Ammon's horn (tissue), 1 donor: ENCODE data around the gene PARD6G.

Experiments
- DNase-seq: peaks from one replicate; pipeline ENCODE4 v3.0.0-alpha.2; 2016; ENCODE audit warnings: low spot score

PARD6G gene

DNA sequence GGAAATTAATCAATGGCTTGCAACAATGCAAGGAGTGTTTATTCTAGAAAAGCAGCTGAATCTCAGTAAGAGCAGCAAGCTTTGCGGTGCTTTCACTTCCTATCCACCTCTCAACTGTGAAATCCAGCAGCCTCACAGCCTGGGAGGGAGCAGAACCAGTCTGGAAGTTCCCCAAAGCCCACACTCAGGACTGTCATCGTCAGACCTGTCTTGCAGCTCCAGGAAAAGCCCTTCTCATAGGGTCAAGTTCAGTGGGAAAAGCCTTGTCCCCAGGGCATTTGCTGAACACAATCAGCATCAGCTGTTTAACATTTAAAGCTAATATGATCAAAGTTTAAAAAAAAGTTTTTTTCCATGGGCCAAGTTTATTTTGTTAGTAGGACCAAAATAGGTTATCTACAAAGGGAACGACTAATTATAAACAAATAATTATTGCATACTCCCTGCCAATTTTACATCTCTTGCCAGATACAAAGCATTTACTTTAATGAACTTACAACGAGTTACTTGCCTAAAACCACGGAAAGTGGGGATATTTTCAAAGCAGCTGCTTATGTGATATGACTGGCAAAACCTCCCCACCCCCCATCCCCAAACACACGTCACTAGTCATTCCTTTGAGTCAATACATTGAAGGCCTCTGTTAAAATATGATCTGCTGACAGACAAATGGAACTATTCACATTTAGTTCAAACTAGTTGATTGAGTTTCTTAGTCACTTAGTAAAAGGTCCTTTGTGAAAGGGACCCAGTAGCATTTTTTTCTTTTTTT lies 36.8 kb downstream of the PARD6G start:
- peak; percentile 39 for DNase-seq

DNA sequence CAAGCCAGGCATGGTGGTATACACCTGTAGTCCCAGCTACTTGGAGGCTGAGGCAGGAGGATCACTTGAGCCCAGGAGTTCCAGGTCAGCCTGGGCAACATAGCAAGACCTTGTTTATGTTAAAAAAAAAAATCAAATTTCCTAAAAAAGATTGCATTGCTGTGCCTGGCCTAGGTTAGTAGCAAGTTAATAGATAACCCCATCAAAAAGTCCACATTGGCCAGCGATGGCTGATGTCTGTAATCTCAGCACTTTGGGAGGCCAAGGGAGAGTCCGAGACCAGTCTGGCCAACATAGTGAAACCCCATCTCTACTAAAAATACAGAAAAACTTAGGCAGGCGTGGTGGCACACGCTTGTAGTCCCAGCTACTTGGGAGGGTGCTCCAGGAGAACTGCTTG lies 38.7 kb downstream of the PARD6G start:
- DNase-seq: no peak

DNA sequence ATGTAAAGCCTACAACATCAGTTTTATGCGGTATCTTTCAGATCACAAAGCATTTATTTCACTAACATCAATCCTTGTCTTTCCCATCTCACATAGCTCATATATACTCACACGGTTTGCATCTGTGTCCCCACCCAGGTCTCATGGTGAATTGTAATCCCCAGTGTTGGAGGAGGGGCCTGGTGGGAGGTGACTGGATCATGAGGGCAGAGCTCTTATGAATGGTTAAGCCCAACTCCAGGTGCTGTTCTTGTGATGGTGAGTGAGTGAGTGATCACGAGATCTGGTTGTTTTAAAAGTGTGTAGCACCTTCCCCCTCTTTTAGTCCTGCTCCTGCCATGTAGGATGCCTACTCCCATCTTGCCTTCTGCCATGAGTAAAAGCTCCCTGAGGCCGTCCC lies 42.0 kb downstream of the PARD6G start:
- DNase-seq: no peak

DNA sequence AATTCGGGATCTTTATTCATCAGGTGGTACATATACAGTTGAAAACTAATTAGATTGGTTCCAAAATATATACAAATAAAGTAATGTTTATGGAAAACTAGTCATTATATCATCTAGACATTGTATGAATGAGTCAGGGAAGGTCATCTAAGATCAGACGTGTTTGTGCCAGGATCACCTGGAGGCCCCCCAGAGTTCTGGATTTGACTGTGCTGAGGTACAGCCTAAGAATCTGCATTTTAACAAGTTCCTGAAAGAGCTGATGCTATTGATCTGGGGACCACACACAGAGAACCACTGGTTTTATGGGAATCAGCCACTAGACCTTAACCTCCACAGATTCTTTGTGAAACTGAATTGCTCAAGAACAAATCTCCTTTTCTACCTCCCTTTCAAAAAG lies 43.2 kb downstream of the PARD6G start:
- DNase-seq: no peak

DNA sequence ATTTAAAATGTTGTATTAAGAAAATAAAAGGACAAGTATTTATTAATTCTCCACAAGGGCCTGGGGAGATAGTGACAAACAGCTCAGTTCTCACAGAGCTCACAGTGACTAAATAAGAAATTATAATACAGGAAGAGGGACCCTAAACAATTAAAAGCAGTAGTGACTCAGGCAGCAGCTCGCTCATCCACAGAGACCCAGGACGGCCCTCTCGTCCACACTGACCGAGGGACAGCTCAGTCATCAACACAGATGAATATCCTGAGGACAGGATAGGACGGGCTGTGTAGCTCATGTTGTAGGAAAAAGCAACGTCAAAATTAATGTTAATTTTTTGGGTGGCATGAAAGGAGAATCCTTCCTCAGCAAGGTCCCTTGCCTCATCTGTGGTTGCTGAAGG lies 44.1 kb downstream of the PARD6G start:
- no peak for DNase-seq

DNA sequence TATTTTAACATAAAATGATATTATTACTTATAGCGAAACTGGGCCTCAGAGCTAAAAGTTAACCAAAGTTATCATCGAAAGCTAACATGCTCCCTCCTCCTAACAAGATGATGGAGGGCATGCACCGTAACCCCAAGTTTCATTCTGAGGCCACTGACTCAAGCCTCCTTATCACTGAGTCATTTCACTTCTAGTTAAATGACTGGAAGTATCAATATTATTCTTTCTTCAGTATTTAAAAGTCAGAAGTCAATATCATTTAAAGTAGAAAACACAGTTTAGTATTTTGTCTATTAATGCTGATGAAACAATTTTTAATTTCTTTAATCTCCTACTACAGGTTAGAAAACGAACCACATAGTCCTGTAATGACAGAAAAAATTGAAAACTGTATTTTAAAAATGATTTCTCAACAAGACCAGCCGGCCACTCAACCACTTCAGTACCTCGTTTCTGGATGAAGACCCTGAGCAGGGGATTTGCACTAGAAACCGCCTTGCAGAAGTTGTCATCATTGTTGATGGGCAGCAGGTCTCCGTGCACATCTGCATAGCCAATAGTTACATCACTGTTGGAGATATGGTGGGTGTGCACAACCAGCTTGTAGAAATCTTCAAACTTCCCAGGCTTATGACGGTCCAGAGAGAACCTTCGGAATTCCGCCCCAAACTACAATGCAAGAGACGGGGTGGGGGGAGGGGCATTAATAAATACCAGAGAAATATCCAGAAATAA lies 44.9 kb downstream of the PARD6G start:
- no peak for DNase-seq

DNA sequence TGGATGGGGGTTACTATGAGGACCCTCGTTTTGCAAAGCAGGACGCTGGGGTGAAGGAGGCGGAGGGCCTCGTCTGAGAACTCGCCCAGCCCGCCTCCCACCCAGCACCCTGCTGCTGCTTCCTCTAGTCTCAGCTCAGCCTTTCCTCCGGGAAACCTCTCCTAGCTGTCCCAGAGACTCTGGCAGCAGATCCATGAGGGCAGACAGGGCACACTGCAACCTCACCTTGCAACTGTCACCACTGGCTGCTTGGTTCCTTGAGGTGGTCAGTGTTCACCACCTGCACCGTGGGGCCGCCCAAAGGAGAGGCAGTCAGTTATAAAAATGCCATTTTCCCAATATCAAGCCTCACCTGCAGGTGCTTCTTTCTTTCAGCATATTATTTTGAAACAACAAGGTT lies 45.6 kb downstream of the PARD6G start:
- no peak for DNase-seq

DNA sequence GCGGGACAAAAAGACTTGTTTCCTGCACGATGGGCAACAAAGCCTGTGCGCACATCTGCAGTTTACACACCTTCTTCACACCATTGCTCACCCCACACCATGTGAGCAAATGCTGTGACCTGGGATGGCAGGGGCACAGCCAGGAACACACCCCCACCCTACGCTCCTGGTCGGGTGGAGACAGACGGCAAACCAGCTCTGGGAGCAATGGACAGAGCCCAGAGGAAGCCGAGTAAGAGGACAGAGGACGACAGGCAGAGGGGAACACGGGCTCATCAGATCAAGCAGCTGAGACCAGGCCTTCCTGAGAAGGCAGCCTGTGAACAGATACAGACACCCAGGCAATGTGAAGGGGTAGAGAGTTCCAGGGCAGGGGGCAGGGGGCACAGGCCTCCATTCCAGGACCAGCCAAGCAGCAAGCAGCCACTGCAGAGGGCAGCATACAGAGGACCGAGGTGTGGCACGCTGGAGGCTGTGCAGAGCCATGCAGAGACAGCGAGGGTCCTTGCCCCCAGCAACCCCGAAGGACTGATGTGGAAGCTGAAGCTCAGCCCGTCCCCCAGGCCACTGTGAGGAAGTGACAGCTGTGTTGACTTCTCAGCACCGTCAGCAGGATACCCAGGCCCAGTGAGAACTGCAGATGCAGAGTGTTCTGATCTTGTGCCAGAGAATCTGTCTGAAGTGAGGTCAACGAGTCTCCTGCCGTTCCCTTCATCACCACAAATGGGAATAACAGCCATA lies 46.2 kb downstream of the PARD6G start:
- DNase-seq: no peak

DNA sequence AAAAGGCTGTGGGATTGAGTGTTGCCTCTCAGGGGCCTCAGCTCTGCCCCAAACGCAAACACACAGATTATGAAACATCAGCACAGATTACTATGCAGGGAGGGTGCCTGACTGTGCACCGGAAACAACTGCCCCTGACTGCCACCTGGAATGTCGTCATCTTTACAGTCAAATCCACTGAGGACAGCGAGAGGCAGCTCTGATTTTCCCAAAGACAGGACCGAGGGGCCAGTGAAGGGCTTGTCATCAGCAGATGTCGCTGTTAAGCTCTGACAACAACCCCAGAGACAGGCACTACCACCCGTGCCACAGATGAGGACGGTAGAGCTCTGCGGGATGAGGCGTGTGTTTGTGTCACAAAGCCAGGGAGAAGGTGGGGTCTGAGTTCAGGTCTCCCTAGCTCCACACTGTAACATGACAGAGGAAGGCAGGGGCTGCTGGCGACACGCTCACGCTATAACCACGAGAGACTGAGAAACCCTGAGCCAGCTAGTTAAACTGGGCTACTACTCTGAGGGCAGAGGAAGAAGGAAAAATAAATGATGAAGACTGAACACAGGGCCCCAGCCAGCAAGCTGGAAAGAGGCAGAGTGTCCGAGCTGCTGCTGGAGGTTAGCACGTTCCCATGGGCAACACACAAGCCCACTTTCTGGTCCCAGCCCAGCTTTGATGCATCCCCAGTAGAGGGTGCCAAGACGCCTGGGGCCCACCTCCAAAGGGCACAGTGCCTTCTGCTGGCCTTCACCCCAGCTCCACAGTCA lies 47.0 kb downstream of the PARD6G start:
- peak; percentile 89 for DNase-seq

DNA sequence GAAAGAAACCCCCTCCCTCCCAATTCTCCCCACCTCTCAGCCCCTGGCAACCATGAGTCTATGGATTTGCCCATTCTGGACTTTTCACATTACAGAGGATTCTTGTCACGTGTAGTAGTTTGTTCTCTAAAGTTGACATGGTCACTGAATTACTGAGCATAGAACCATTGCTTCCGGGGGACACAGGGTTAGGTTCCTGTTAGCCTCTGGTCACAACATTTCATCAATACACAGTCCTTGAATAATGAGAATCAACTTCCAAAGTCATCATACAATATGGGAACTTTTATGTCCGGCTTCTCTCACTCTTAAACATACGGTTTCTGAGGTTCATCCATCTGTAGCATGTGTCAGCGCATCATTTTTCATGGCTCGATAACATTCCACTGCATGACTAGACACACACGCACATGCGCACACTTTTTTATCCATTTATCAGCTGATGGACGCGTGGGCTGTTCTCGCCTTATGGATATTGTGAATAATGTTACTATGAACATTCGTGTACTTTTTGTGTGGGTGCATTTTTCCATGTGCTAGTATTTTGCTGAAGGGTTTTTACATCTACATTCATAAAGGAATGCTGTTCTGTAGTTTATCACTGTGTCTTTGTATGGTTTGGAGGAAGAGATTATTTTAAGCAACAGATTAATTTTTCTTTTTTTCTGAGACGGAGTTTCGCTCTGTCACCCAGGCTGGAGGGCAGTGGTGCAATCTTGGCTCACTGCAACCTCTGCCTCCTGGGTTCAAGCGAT lies 48.1 kb downstream of the PARD6G start:
- DNase-seq: no peak

DNA sequence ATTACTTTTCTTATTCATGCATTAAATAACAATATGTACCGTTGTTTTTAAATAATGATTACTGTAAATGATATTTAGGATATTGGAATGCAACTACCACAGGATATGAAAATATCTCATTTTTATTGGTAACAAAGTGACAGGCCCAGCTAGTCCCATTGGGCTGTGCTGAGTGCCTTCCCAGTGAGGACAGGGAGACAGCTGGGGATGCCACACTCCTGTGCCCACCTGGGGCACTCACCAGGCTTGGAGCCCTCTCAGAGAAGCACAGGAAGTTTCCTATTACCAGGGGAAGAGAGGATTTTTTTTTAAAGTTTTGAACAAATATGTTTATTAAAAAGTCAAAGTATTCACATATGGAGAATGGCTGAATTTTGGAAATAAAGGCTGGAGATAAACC lies 48.9 kb downstream of the PARD6G start:
- no peak for DNase-seq

DNA sequence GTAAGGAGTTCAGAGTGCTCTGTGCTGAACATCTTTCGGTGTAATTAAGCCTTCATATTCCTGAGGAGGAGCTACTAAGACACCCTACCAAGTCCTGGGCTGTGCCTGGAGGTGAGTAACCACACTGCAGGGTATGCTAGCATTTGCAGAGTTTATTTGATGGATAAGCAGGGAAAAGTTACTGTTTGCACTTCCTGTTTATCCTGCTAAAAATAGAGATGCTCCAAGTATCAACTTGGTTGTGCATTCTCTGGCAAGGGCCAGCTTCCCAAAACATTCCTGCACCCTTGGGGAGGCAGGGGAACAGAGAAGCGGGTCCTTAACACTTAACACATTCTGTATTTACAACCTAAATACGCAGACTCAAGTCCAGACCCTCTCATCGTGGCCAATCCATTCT lies 49.8 kb downstream of the PARD6G start:
- DNase-seq: no peak

DNA sequence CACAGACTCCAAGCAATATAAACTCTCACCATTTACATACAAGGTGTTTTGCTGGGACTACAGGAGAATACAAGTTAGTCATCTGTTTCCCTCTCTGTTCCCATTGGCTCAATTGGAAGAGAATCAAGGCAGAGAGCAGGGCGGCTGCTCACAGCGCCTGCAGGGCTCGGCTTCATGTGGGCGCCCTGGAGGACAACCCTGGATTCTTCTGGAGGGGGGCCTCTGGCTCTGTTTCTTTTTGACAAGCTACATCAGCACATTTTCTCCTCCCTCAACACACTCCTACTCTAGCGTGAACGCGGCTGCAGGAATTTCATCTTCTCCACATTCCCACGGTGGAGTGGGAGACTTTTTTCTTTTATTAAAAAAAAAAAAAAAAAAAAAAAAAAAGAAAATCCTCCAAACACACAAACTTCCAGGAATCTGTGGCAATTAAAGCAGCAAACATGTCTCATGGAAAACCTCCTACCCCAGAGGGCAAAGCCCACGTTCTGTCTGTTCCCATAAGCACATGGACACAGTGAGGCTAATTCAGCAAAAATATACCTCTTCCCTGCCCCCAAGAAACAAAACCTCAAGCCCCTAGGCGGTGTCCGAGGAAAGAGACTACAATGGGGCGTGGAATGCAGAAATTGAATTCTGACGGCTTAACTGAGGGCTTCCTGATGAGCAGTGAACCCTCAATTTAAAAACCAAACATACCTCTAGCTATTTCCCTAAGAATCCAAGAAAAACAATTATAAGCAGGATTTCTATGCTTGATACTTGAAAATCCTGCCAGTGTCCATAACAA lies 50.6 kb downstream of the PARD6G start:
- DNase-seq: no peak

DNA sequence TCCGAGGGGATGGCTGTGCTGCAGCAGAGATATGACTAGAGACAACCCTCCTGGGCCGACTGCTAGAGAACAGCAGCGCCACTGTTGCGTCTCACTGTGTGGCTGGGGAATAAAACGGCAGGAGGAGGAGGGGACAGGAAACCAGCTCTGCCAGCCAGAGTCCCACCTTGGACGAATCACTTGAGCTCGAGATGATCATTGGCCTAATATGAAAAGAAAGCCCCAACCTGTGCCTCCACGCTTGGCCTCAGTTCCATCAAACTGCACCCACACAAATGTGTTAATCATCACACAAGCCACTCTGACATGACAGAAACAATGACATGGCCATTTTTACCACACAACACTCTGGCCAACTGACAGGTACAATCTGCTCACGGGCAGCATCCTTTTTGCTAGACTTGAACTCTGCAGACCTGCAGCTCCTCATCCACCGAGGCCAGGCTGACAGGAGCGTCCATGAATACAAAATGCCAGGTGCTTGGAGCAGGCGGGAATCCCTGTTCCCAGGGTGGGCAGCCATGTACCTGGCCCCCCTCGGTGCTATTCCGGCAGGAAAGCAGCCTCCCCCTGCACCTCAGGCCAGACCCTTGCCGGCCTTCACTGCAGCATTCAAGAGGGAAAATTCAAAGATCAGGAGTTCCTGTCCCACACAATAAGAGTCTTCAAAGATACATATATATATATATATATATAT lies 52.3 kb downstream of the PARD6G start:
- DNase-seq: no peak

DNA sequence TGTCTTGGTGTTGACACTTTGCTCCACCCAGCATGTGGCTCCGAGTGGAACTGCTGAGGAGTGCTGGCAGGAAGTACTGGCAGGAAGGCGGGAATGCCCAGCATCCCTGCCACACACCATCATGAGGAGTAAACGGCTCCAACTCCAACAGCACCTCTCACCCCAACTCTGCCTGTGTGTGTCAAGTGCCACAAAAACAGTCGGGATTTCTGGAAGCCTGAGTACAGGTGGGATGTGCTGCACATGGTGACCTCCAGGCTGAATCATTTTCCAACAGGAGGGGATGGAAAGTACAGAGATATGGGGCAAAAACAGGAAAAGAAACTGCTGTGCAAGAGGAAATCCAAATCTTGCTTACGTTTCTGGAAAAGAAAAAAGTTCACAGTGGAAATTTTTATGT lies 53.6 kb downstream of the PARD6G start:
- no peak for DNase-seq

DNA sequence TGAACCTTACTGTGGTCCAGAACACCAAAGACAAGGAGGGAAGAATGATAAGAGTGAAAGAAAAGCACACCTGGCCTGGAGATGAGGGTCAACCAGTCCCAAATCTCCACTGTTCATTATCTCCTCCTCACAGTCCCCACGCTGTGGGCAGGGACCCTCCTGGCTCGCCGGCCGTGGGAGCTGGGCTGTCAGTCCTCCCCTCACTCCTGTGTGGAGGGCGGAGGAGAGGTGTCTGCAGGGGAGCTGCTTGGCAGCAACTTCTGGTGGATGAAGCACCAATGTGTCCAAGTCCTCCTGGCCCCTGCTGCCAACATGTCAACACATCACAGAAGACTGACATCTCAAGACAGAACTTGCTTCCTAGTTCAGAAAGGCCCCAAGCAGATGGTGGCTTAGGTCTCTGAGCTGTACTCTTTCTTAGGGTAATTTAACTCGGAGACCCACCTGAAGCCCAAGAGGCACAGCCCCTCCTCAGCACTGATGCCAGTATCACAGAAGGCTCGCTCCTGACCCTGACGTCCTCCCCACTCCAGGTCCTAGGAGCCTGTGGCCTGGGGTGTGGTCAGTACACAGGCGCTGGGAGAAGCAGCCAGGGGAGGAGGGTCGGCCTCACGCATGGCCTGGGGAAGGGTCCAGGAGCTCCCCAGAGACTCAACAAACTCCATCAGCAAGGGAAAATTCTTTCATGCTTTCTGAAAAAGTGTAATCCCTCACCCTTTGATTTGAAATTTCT lies 54.5 kb downstream of the PARD6G start:
- DNase-seq: no peak

DNA sequence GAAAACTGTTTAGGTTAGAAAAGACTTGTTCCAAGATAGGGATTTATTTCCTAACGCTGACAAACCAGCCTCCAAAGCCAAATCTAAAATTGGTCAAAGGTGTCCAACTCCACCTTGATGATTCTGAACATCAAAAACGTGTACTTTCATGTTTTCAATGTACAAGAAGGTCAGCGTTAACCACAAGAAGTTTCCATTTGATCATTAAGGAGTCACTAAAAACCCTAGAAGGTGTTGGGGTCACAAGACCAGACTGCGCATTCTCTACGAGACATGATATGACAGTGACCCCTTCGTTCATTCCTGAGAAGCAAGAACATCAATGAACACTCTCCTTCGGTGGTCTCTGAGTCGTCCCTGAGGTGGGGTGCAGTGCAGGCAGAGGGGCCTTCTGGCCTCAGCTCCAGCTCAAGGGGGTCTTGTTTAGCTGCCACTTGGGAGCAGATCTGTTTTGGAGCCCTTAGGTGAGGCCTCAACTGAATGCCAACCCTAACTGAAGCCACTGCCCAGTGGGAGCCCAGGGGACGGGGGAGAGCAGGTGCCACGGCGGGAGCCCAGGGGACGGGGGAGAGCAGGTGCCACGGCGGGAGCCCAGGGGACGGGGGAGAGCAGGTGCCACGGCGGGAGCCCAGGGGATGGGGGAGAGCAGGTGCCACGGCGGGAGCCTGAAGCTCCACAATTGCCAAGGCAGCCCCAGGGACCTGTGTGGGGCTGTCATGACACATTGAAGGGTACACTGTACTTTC lies 55.2 kb downstream of the PARD6G start:
- no peak for DNase-seq

DNA sequence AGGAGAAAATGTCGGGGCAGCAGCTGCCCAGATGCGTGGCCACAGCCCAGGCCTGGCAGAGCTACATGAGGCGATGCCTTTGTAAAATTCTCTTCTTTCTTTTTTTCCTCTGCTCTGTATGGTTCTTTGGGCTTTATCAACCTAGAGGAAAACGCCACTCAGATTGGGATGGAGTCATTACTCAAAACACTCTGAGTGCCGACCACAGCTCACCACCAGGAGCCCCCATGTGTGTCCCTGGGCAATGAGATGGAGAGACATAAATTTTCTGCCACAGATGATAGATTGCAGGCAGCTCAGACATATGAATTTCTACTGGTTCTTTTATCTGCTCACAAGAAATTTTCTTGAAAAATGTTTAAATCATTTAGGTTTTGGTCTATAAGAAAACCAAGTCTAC lies 56.0 kb downstream of the PARD6G start:
- no peak for DNase-seq

DNA sequence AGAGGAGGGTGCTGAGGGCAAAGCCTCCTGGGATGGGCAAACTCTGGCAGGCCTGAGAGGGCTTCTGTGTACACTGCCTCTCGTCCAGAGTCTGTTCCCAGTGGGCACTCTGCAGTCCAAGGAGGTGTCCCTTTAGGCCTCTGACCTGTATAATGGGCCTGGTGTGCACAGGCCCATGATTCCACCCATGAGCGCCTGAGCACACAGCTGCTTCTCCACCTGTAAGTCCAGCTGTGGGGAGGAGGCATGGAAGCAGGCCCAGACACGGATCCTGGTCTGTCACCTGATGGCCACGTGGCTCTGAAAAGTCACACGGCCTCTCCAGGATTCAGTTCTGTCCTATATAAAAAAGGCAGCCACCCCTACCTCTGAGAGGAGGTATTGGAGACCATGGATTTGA lies 57.0 kb downstream of the PARD6G start:
- DNase-seq: no peak
